Measurements from ENCODE around the gene LYL1. TPM values are rescaled to one million over a fixed set of nuclear protein-coding genes. Genes with fewer than 3 reads are reported as not detected.
A peak's percentile ranks its signal among the peaks of the same experiment; 100 is the strongest.

LYL1 gene
- total and polyA plus RNA-seq, 2 experiments from 2014 or later = 0.18 TPM; not detected in 1

GRCh38 chr19:13135068-13136062 is 32.7 kb upstream of the LYL1 start:
- H3K27ac ChIP-seq = no peak overlapping the region
- TF ChIP-seq EZH2 (IDR thresholded peaks at IDR 0.05; ENCODE audit: insufficient read depth, poor library complexity, severe bottlenecking) (no peak), EZH2phosphoT487 (IDR thresholded peaks at IDR 0.05; ENCODE audit: insufficient read depth, low read depth) (no peak)
- H3K36me3 ChIP-seq (ENCODE audit: low read depth) = peaks cover 18% of the 10 kb centered on the region
- in situ Hi-C loops (cut with MboI) = no loop called here
- H3K4me3 ChIP-seq = no peak overlapping the region
- no peak overlapping the region for H3K4me2 ChIP-seq (ENCODE audit: unreplicated experiment)
- H4K20me1 ChIP-seq (ENCODE audit: insufficient read depth) = peaks cover 10% of the 10 kb centered on the region; the same call in 1 of the 2 replicates
- no peak for DNase-seq
- peaks cover 33% of the 10 kb centered on the region for H3F3A ChIP-seq (ENCODE audit: insufficient read depth)
- WGBS, 2 experiments (ENCODE audit: low coverage in 1 of 2, low lambda C conversion rate in 2 of 2, missing lambda C conversion rate in 2 of 2) = 91 to 92% methylated on average over 48 to 60 of the region's 60 CpGs
- peaks cover 30% of the 10 kb centered on the region for H3K4me1 ChIP-seq (ENCODE audit: insufficient read depth)
- H3K9me2 ChIP-seq (ENCODE audit: insufficient read depth) = no peaks in the 10 kb centered on the region
- H3K9ac ChIP-seq = no peak overlapping the region
- no peaks in the 10 kb centered on the region for H3K9me3 ChIP-seq (ENCODE audit: low read depth)
- H3K27me3 ChIP-seq (replicated peaks; ENCODE audit: insufficient read depth) = no peaks in the 10 kb centered on the region
- peaks cover 78% of the 10 kb centered on the region for H3K79me2 ChIP-seq (ENCODE audit: insufficient read depth)
- H2AFZ ChIP-seq = no peak overlapping the region

- Histone ChIP-seq H2AFZ (no peak overlapping the region), H3K27ac (peak overlapping the region; percentile 81; the same call in 1 of the 2 replicates), H3F3A (ENCODE audit: insufficient read depth) (peaks cover 33% of the 10 kb centered on the region), H3K4me3 (no peak overlapping the region), H3K27me3 (replicated peaks; ENCODE audit: insufficient read depth) (no peaks in the 10 kb centered on the region), H3K36me3 (ENCODE audit: low read depth) (peaks cover 18% of the 10 kb centered on the region), H4K20me1 (ENCODE audit: insufficient read depth) (peaks cover 10% of the 10 kb centered on the region; the same call in 1 of the 2 replicates), H3K4me1 (ENCODE audit: insufficient read depth) (peaks cover 30% of the 10 kb centered on the region), H3K79me2 (ENCODE audit: insufficient read depth) (peaks cover 86% of the 10 kb centered on the region), H3K9ac (no peak overlapping the region), H3K9me3 (ENCODE audit: low read depth) (no peaks in the 10 kb centered on the region), H3K9me2 (ENCODE audit: insufficient read depth) (no peaks in the 10 kb centered on the region), H3K4me2 (ENCODE audit: unreplicated experiment) (no peak overlapping the region)
- TF ChIP-seq EZH2phosphoT487 (IDR thresholded peaks at IDR 0.05; ENCODE audit: insufficient read depth, low read depth) (no peak), EZH2 (IDR thresholded peaks at IDR 0.05; ENCODE audit: insufficient read depth, poor library complexity, severe bottlenecking) (no peak)
- 94 to 98% methylated on average over 3 of the region's 3 CpGs for WGBS, 2 experiments (ENCODE audit: low coverage in 1 of 2, low lambda C conversion rate in 2 of 2, missing lambda C conversion rate in 2 of 2)
- DNase-seq = peak; percentile 21
- in situ Hi-C loops (cut with MboI) = no loop called here
Observed at GRCh38 chr19:13134626-13135025, 32.0 kb upstream of the LYL1 start.

- 61 to 68% methylated on average over 9 to 12 of the region's 12 CpGs for WGBS, 2 experiments (ENCODE audit: low coverage in 1 of 2, low lambda C conversion rate in 2 of 2, missing lambda C conversion rate in 2 of 2)
- TF ChIP-seq EZH2 (IDR thresholded peaks at IDR 0.05; ENCODE audit: insufficient read depth, poor library complexity, severe bottlenecking) (no peak), EZH2phosphoT487 (IDR thresholded peaks at IDR 0.05; ENCODE audit: insufficient read depth, low read depth) (no peak)
- no peak overlapping the region for H2AFZ ChIP-seq
- H3K27ac ChIP-seq = peak overlapping the region; percentile 81
- no peaks in the 10 kb centered on the region for H3K9me3 ChIP-seq (ENCODE audit: low read depth)
- H3K4me3 ChIP-seq = no peak overlapping the region
- H3K9me2 ChIP-seq (ENCODE audit: insufficient read depth) = no peaks in the 10 kb centered on the region
- H3K36me3 ChIP-seq (ENCODE audit: low read depth) = peaks cover 18% of the 10 kb centered on the region
- peak overlapping the region; percentile 39; the same call in 1 of the 2 replicates for H3K9ac ChIP-seq
- peaks cover 33% of the 10 kb centered on the region for H3F3A ChIP-seq (ENCODE audit: insufficient read depth)
- no peak for DNase-seq
- in situ Hi-C loops (cut with MboI) = no loop called here
- H3K4me2 ChIP-seq (ENCODE audit: unreplicated experiment) = peak overlapping the region; percentile 70
- H3K4me1 ChIP-seq (ENCODE audit: insufficient read depth) = peaks cover 30% of the 10 kb centered on the region
- H3K79me2 ChIP-seq (ENCODE audit: insufficient read depth) = peaks cover 93% of the 10 kb centered on the region
- H3K27me3 ChIP-seq (replicated peaks; ENCODE audit: insufficient read depth) = no peaks in the 10 kb centered on the region
- peaks cover 10% of the 10 kb centered on the region; the same call in 1 of the 2 replicates for H4K20me1 ChIP-seq (ENCODE audit: insufficient read depth)
Observed at GRCh38 chr19:13133241-13133870, 30.7 kb upstream of the LYL1 start.

- 58 to 64% methylated on average over 8 of the region's 8 CpGs for WGBS, 2 experiments (ENCODE audit: low coverage in 1 of 2, low lambda C conversion rate in 2 of 2, missing lambda C conversion rate in 2 of 2)
- peaks cover 36% of the 10 kb centered on the region for H3K4me1 ChIP-seq (ENCODE audit: insufficient read depth)
- peak overlapping the region; percentile 40 for H3K9ac ChIP-seq
- H3K9me2 ChIP-seq (ENCODE audit: insufficient read depth) = no peaks in the 10 kb centered on the region
- no peaks in the 10 kb centered on the region for H3K9me3 ChIP-seq (ENCODE audit: low read depth)
- H4K20me1 ChIP-seq (ENCODE audit: insufficient read depth) = peaks cover 17% of the 10 kb centered on the region; the same call in 1 of the 2 replicates
- DNase-seq = peak; percentile 96
- peaks cover 14% of the 10 kb centered on the region for H3K36me3 ChIP-seq (ENCODE audit: low read depth)
- H3F3A ChIP-seq (ENCODE audit: insufficient read depth) = peaks cover 33% of the 10 kb centered on the region
- H2AFZ ChIP-seq = no peak overlapping the region
- no peak for TF ChIP-seq EZH2 (IDR thresholded peaks at IDR 0.05; ENCODE audit: insufficient read depth, poor library complexity, severe bottlenecking)
- no peak for TF ChIP-seq EZH2phosphoT487 (IDR thresholded peaks at IDR 0.05; ENCODE audit: insufficient read depth, low read depth)
- H3K27ac ChIP-seq = peak overlapping the region; percentile 81
- H3K4me2 ChIP-seq (ENCODE audit: unreplicated experiment) = peak overlapping the region; percentile 70
- no peaks in the 10 kb centered on the region for H3K27me3 ChIP-seq (replicated peaks; ENCODE audit: insufficient read depth)
- peaks cover 96% of the 10 kb centered on the region for H3K79me2 ChIP-seq (ENCODE audit: insufficient read depth)
- H3K4me3 ChIP-seq = 0 out of 2 replicates have a peak overlapping the region, but pooled peaks have one; percentile 3
- in situ Hi-C loops (cut with MboI) = no loop called here
Observed at GRCh38 chr19:13132471-13133180, 30.0 kb upstream of the LYL1 start.

All from GM23248 (cell line).